HG03558 (cell line): ENCODE measurements around the gene RPL39L.

Experiments used
- ATAC-seq: cut with Tn5 transposase; IDR thresholded peaks from one replicate; pipeline ENCODE4 v1.9.1; 2021; ENCODE audit warnings: moderate number of reproducible peaks; ENCODE audit not compliant: unreplicated experiment; ENCODE audit errors: extremely low read depth

Gene RPL39L

GRCh38 chr3:187072102-187072501 lies 67.2 kb downstream of the RPL39L start:
- ATAC-seq = no peak
